ENCODE measurements around the gene CACNA1F. TPM values are rescaled to one million over a fixed set of nuclear protein-coding genes. Genes with fewer than 3 reads are reported as not detected.

CACNA1F gene
- 0.03 TPM for polyA plus RNA-seq (ENCODE audit: insufficient read length)

GRCh38 chrX:49233176-49233575 is at the start of gene CACNA1F:
Gene CACNA1F (minus strand): TSS chrX:49233340. CDS start chrX:49233309, 31 bp downstream.
- no peak for DNase-seq (ENCODE audit: low read depth)

- no peak for DNase-seq (ENCODE audit: low read depth)
These were observed 49.5 kb upstream of the CACNA1F start for GRCh38 chrX:49282647-49283011.

- DNase-seq (ENCODE audit: low read depth), result no peak
These were observed 44.9 kb upstream of the CACNA1F start for GRCh38 chrX:49278081-49278480.

- DNase-seq (ENCODE audit: low read depth), result no peak
These were observed 44.3 kb upstream of the CACNA1F start for GRCh38 chrX:49277535-49277830.

- no peak for DNase-seq (ENCODE audit: low read depth)
These were observed 43.8 kb upstream of the CACNA1F start for GRCh38 chrX:49276671-49277534.

- no peak for DNase-seq (ENCODE audit: low read depth)
These were observed 43.1 kb upstream of the CACNA1F start for GRCh38 chrX:49276207-49276606.

GRCh38 chrX:49273181-49273727 is 40.1 kb upstream of the CACNA1F start:
- no peak for DNase-seq (ENCODE audit: low read depth)

- DNase-seq (ENCODE audit: low read depth), result no peak
These were observed 39.3 kb upstream of the CACNA1F start for GRCh38 chrX:49272421-49272820.

- no peak for DNase-seq (ENCODE audit: low read depth)
These were observed 38.2 kb upstream of the CACNA1F start for GRCh38 chrX:49271341-49271740.

- no peak for DNase-seq (ENCODE audit: low read depth)
These were observed 37.2 kb upstream of the CACNA1F start for GRCh38 chrX:49270249-49270921.

- no peak for DNase-seq (ENCODE audit: low read depth)
These were observed 36.7 kb upstream of the CACNA1F start, which contains the start of gene PPP1R3F for GRCh38 chrX:49269767-49270248. Gene PPP1R3F (plus strand): TSS chrX:49269793. CDS start chrX:49269870, 77 bp downstream.

- DNase-seq (ENCODE audit: low read depth), result peak; percentile 92
These were observed 36.0 kb upstream of the CACNA1F start for GRCh38 chrX:49269010-49269766.

- DNase-seq (ENCODE audit: low read depth), result no peak
These were observed 35.5 kb upstream of the CACNA1F start for GRCh38 chrX:49268702-49269009.

GRCh38 chrX:49266523-49267445 is 33.6 kb upstream of the CACNA1F start:
- DNase-seq (ENCODE audit: low read depth), result no peak

- DNase-seq (ENCODE audit: low read depth), result no peak
These were observed 31.3 kb upstream of the CACNA1F start, which contains the start of gene FOXP3 for GRCh38 chrX:49264460-49264859. Gene FOXP3 (minus strand): TSS chrX:49264710. CDS start chrX:49258505, 6,205 bp downstream.

GRCh38 chrX:49263631-49264030 is 30.5 kb upstream of the CACNA1F start:
- no peak for DNase-seq (ENCODE audit: low read depth)

GRCh38 chrX:49262603-49263002 is 29.5 kb upstream of the CACNA1F start:
- no peak for DNase-seq (ENCODE audit: low read depth)

- no peak for DNase-seq (ENCODE audit: low read depth)
These were observed 27.3 kb upstream of the CACNA1F start for GRCh38 chrX:49260221-49260985.

GRCh38 chrX:49258749-49259124 is 25.6 kb upstream of the CACNA1F start:
- no peak for DNase-seq (ENCODE audit: low read depth)
